ENCODE data around the gene TCF4.

The TCF4 gene

DNA sequence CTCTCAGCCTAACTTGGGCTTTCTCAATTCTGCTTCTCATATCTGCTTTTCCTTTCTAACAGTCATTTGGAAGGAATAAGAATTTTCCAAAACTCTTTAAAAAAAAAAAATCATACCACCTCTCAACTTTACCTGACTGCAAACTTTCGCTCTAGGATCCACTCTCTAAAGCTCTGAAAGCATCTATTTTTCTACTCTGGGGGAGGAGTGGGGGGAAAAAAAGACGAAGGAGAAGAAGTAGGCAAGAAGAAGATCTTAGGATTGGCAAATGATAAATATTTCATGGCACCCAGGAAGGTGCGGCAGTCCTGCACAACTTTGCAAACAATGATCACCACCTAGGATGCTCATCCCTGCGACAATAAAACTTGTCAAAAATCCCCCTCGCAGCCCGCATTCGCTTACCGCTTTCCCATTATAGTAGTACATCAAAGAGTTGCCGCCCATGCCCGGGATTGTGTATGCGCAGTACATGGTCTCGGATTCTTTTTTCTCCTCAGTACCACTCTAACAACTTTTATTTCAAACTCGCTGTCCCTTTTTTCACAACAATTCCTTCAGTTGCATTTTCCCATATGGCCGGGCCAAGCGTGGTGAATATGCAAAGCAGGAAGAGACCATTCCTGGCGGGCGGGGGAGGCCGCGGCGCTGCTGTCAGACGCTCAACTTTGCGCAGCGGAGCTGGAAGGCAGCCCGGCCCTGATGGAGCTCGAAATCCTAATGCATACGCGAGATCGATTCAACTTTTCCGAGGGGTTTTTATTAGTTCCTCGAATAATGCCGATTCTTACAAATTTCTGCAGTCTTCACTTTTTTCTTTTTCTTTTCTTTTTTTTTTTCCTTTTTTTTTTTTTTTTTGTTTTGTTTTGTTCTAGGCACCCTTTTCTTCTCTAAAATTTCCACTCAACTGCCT lies 266.5 kb downstream of the TCF4 start:
- DNase-seq (ENCODE audit: low read depth), result peak; percentile 64

DNA sequence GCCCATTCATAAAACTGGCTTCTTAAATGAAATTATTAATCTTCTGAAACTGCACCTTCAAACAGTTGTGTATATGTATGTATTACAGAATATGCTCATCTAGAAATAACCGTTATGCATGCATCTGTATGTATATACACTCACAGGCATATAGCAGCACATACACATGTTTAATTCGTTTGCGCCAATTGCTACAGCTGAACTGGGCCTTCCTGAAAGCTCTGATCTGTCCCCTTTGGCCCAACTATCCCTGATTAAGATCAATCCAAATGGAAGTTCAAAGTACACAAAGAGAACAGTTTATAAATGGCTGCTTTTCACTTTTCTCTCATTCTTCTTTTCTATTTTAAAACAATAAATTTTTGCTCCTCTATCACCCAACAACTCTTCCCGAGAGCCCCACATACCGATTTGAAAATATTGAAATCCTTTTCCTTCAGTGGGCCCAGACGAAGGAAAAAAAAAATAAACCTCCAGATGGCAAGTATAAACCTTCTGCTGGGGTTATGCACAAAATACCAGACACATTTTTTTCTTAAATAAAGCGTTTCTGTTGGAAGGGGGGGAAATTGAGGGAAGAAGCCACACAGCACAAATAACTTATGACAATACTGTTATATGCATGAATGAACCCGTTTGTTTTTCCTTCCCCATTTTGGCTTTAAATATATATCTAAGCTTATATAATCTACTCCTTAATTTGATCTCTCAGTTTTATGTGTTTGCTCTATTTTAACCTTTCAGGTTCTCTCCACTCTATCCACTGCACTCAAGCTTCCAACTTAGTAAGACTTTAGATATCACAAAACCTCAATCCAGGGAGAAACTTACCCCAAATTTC lies 267.3 kb downstream of the TCF4 start:
- DNase-seq (ENCODE audit: low read depth), result no peak

DNA sequence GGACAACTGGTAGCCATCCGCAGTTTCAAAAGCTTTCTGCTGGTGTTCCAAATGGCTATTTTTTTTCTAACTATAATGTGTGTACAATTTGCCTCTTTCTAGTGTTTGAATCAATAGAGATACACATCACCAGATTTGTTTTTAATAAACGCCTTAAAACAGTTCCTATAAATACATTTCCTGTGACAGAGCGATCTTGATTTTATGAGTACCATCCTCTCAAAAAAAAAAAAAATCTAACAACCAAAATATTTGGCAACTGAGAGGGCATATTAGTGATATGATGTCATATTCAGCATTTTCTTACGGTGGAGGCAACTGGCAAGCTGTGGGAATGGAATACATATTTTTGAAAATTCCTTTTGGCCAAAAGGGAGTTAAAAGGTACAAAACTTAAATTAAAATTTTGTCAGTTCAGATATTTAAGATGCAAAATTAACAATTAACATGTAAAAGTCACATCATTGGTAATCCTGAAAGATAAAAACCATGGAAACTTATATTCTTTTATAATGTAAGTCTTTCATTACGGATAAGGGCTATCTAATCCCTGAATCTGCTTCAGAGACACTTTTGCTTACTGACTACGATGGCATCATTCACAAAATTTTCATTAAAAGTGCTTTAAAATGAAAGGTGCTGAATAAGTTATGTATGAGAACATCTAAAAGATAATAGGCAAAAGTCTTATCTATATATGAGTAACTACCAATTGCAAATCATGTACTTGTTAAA lies 268.4 kb downstream of the TCF4 start:
- DNase-seq (ENCODE audit: low read depth), result no peak

DNA sequence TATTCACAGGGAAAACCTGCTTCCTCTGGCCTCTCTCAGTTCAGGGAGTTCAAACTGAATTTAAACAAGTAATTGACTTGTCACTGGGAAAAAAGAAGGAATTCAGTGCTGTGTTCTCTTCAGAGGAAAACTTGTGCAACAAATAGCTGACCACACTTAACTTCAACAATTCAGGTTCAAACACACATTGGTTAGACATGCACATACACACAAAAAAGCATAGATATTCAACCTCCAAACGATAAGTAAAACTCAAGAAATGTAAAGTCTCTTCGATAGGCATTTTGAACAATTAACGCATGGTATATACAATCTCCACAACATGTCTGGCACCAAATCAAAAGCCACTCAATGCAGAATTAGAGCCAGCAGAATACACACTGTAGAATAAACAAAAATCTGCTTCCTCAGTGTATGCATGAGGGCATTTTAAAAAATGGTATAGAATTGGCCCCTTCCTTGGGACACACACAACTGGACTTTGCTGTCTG lies 269.0 kb downstream of the TCF4 start:
- DNase-seq (ENCODE audit: low read depth), result no peak

DNA sequence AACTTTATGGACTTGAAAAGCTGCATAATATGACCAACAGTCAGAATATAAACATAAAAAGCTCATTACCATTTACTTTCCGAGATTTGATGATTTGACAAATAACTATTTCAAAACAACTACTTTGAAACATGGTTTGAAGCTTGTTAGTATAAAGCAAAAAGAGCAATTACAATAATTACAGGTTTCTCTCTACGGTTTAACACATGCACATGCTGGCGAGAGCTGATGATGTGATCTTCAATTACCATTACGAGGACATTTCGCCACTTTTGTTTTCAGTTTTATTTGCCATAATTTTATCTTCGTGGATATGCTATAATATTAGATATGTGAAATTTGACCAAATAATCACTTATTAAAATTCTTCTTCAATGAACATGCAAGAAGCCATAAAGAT lies 270.1 kb downstream of the TCF4 start:
- DNase-seq (ENCODE audit: low read depth), result no peak

DNA sequence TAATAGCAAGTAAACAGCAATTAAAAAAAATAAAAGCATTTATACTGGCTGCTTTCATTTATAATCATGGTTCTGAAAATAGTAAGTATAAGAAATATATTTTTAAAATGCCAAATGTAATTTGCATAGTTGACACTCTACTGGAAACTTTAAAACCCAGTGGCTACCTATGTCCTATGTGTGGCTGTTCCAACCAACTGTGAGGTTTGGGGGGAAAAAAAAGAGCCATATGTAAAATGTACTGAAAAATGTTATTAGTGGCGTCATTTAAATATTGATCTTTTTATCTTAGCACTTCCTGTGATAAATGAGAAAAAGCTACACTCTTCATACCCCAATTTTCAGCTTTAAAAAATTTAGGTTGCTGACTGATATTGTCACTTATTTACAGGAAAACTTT lies 270.7 kb downstream of the TCF4 start:
- no peak for DNase-seq (ENCODE audit: low read depth)

DNA sequence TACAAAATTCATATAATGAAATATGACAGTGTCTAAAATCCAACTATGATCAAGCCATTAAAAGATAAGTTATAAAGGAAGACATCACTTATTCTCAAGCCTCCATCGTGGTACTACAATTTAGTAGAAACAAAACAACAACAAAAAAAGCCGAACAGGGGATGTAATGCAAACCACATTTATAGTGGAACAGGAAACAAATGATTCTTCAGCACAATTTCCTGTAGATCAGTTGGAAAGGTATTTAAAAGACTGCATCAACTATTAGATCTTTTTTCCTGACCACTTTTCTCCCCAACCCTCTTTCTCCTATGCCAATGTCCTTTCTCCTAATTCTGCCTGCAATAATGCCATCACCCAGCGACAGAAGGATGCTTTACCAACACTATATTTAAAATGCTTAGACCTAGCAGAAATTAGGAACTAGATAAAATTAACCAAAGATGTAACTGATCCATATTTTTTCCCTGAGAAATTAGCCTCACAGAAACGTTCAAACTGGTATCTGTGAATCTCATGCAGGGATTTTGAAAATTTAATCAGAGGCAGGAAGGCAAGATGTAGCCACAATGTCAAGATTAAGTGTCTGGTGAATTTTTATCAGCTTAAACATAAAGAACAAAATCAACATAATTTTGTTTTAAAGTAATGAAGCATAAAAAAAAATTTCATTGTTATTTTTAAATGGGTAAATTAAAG lies 271.4 kb downstream of the TCF4 start:
- DNase-seq (ENCODE audit: low read depth), result no peak

DNA sequence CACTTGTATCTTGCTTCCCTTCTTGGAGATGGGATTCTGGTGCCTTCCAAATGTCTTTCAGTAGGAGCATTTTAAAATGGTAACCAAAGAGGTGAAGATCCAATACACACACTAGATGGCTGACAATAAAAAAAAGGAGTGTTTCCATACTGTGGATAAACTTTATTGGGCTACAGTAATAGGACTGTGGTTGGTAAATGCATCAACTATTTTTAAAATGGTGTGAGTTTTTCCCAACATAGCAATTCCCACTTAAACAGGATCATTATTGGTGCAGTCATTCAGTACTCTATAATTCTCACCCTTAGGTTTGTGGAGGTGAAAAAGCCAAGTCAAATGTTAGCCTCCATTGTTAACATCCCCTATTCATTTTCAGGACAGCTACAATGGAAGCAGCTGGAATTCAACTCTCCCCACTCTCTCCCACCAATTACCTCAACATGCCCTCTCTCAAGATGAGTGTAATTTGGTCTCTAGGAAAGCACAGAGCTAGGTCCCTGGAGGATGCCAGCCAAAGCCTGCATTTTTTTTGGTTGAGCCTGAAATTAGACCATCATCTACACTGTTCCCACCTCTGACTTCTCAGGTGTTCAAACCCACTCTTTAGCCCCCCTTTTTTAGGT lies 273.3 kb downstream of the TCF4 start:
- no peak for DNase-seq (ENCODE audit: low read depth)

DNA sequence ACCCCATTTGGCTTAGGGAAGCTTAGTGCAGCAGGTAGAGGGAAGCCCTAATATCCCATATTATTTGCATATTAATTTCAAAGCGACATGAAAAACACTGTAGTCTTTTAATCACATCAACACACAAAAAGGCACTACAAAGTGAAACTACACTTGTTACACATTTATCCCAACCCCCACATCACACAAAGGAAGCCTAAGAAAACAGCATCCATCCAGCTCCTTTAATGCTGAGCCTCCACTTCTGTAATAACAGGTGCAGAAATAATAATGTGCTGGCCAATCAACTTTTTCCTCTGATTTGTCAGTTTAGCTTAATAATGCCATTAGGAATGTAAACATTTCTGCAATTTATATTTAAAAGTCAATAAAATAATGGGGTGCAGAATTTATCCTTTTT lies 274.0 kb downstream of the TCF4 start:
- DNase-seq (ENCODE audit: low read depth), result no peak

DNA sequence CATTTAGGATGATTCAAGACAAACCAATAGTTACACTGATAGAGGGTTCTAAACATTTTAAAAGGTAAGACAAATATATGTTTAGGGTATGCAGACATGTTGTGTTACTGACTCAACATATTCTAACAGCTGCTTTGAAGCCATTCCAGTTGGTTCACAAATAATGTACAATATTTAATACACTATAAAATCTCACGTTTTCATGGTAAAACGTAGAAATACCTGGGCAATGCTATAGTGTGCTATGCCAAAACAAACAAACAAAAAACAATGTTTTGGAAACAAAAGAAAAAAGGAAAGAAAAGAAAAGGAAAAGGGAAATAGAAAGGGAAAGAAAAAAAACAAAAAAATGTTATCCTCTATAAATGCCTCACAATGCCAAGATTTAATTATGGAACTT lies 277.1 kb downstream of the TCF4 start:
- no peak for DNase-seq (ENCODE audit: low read depth)

DNA sequence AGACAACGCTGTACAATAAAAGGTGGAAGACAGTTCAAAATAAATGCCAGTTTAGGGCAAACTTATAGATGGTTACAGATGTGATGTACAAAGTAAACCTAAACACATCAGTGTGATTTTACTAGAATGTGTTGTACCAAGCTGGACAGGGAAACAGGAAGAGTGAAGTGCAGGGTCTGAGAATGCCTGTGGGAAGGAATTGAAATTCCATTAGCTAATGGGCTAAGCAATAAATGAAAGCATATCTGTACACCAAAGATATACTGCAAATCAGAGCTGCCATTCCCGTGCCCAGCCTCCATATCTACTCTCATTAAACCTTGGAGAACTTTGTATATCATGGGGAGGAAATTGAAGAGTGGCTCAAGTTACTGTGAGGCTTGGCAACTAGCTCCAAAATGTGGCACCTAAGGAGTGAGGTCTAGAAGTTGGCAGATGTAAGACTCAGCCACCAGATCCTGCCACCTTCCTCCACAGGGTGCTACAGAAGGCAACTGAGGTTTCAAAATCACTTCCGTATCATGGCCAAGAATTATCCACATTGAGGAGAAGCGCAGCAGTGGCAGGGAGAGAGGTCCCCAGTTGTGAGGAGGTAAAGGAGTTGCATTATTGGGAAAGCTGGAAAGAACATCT lies 277.8 kb downstream of the TCF4 start:
- no peak for DNase-seq (ENCODE audit: low read depth)

DNA sequence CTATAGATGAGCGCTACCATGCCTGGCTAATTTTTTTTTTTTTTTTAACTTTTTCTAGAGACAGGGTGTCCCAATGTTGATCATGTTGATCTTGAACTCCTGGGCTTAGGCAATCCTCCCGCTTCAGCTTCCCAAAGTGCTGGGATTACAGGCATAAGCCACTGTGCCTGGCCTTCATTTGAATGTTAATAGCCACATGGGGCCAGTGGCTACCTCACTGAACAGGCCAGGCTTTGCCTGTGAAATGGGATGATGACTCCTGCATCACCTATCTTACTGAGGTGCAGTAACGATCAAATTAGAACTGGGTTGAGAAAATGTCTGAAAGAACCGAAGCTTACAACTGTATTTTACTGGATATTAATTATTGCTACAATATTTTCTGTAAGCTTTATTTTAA lies 278.7 kb downstream of the TCF4 start:
- no peak for DNase-seq (ENCODE audit: low read depth)

DNA sequence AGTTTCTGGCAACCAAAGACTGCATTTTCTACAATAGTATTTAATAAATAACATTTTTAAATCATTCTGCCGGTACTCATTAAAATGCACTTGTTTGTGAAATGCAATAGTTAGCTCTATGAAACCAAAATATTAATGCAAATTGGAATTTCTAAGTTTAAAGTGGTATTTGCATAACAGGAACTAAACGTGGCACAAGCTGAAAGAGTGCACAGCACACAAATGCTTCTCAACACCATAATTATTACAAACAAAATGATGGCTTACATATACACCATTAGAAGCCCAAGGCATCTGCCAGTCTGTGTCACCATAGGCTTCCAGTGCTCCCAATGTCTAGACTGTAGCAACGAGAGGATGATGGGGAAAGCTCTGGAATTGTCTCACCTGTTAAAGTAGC lies 280.5 kb downstream of the TCF4 start:
- DNase-seq (ENCODE audit: low read depth), result no peak

DNA sequence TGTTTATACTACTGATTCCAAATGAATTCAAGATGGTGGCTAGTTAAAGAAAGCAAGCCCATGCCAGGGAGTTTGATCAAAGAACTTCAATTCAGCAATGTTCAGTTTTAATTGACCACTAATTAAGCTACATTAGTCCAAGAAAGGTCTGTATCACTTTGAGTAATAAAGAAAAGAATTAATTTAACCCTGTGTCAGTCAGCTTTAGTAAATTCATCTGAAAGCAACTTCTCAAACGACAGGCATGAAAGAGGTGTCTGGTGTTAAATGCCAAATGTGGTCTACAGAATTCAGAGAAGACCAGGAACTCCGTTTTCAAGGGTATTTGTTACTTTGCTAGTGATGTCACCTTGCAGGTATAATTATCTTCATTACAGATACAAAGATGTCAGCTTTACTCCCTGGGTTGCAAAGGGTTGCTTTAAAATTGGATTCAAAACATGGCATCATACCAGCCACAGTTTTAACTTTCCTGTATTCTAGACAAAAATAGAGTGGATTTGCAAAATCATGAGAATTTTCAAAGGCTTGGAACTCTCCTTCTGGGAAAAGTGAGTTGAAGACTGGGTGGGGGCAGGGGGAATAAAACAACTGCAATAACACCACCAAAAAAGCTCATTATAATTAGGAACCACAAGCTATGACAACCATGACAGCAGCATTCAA lies 281.5 kb downstream of the TCF4 start:
- no peak for DNase-seq (ENCODE audit: low read depth)

DNA sequence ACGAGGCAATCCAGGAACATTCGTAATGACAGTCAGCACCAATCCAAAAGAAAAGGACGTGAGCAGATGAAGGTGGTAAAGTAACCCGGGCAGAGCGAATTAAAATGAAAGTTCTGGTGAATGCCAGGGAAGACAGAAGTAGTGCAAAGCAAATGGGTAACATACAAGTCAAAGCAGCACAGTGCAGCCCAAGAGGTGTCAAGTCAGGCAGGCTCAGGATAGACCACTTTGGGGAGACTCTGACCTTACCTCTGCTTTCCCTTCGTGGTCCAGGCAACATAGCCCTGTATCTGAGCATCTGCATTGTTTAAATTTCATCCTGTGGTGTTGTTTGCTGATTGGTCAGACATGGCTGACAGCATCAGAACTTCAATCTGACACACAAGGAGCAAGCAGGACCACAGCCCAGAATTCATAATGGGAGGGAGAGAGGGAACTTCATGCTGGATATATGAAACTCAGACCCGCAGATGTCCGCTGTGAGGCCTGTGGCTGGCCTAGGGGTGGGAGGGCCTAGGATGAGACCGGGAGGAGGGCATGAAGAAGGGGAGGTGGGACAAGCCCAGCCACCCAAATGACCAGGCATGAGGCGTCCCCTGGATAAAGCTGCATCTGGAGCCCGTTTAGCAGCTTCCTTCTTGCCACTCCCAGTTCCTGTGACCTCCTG lies 285.7 kb downstream of the TCF4 start:
- no peak for DNase-seq (ENCODE audit: low read depth)

DNA sequence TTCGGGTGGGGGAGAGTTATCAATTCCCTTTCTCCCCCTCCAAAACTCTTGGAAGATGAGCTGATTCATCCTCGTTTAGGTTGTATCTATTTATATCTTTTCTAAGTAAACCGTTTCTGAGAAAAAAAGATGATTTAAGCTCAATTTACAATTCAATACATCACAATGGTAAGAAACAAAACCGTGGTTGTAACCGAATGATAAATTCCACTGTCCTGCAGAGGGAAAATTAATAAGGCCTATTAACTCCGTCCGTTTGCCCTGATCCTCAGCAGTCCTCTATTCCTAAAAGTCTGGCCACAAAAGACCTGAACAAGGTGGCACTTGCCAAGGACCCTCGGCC lies 286.2 kb downstream of the TCF4 start:
- DNase-seq (ENCODE audit: low read depth), result no peak

DNA sequence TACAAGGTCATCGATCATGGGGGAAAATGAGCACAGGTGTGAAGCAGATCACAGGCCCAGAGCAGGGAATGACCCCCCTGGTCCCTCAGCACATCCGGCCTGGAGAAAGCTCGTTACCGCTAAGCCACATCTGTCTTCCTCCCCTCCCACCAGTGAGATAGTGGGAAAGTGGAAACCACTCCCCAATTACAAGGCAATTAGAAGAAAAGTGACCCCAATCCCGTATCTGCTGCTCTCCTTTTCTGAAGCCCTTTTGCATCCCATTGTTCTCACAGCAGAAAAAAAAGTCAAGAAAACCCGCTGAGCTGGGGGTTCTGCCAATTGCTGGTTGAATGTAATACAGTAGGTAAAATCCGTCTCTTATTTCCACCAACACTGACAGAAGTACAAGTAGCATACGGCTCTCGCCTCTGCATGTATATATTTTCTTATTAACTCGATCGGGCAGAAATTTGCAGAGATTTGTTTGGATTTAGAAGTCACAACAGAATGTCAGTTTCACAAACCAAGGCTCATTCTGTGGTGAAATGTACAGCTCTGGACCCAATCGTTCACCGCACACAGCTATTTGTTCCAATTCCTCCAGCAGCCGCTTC lies 287.0 kb downstream of the TCF4 start:
- no peak for DNase-seq (ENCODE audit: low read depth)

DNA sequence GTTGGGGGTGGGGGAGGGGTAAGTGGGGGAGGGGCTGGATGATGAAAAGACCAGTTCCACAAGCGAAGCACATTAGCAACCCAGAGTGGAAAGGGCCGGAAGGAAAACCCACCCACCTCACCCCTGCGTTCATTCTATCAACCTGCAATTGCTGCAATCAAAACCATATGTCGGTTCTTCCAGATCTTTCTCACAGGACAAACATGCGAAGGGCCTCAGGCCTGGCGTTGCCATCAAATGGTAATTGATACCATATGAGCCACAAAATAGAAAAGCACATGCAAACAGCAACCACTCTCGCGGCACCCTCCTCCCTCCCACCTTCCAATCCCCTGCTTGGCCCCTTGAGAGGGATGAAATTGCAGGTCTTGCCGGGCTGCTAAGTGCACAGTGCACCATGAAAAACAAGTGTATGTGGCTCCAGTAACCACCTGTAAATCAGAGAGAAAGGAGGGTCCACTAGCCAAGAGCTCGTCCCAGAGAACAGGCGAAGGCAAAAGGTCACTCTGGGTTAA lies 287.5 kb downstream of the TCF4 start:
- DNase-seq (ENCODE audit: low read depth), result peak; percentile 44

DNA sequence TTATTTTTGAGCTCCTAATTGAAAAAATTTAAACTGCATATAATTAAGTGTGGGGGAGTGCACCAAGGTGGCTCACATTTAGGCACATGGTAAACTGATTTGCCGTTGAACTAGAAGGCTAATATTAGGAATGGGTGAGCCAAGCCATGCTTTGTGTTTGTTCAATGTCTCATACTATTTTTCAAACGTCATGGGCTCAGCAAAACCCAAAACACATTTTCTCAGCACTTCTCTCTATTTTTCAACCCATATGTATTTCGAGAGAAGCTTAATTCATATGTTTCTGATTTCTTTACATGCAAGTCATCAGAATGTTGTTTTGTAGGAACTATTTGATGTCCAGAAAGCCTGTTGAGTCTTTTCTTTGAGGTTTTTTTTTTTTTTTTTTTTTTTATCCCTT lies 291.2 kb downstream of the TCF4 start:
- no peak for DNase-seq (ENCODE audit: low read depth)

All from non-pigmented ciliary epithelial cell (primary cell).